NCI-H2107 treated with DMSO at 0.1 percent for 48 hours (cell line): ENCODE data around the gene C1QC.
"Not testable (repeated sequence)": the region's sequence is repeated elsewhere in the genome, so short reads cannot be mapped to it uniquely, and the experiment has no call there.

ENCODE experiments used
- DNase-seq: peaks from one replicate; lab custom pipeline; 2025; ENCODE audit not compliant: unreplicated experiment; lab: John Stamatoyannopoulos, UW

C1QC gene

DNA sequence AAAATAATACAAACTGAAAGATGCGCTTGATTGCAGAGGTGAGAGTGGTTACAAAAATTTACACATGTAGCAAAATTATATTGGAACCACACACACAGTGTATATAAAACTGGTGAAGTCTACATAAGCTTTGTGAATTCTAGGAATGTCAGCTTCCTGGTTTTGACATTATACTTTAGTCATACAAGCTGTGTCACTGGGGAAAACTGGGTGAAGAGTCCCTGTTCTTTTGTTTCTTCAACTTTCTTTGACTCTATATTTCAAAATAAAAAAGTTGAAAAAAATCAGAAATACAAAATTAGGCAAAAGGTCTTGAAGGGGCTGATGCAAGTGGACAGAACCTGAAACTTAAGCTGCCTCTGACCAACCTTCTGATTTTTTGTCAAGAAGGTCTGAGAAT lies 3.0 kb downstream of the C1QC start:
- no peak for DNase-seq

DNA sequence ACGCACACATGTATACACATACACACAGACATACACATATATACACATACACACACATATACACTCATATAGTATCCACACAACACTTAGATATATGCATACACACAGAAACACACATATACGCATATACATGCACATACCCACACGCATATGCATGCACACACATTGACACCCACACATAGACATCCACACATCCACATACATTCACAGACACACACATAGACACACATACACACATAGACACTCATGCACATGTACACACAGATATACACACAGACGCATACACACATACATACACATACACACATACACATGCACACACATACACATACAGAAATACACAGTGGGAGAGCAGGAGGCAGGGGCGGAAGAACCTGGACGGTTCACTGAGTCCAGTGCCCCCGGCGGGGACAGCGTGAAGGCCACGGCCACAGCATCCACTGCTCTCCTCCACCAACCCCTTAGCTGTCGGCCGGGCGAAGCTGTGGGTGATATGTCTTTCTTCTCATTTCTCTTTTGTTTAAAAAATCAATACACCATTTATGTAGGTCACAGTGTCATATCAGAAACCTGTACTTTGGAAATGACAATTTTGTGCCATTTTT lies 6.8 kb downstream of the C1QC start:
- no peak for DNase-seq

DNA sequence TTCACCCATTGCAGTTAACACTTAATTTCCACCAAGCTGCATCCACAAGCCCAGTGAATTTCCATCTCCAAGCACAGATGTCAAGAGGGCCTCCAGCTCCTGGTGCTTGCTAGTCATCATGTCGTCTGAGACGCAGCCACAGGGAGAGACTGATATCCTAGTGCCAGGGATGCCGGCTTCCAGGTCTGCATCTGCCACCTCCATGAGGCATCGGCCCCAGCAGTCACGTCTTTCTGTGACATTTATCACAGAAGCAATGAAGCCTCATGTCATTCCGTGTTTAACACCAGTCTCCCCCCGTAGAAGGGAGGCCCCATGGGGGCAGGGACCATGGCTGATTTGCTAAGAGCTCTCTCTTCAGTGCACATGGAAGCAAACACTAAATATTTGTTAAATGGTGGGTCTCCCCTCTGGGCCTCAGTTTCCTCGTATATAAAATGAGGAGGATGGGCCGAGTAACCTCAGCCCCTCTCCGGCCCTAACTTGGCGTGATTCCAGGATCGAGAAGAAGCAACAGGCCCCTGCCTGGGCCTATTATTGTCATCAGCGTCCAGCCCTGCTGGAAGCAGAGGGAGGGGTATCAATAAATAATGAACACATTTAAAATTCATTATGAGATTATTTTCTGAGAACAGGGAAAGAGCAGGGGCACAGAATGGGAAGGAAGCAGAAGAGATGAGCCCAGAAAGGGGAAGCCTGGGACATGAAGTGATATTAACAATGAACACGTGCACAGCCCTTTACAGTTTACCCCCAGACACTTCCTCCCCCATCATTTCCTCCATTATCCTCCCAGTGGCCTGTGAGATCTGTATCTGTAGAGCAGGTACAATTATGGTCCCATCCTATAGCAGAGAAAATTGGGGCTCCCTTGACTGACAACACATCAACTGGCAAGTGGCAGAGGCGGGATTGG lies 8.8 kb downstream of the C1QC start:
- no peak for DNase-seq

DNA sequence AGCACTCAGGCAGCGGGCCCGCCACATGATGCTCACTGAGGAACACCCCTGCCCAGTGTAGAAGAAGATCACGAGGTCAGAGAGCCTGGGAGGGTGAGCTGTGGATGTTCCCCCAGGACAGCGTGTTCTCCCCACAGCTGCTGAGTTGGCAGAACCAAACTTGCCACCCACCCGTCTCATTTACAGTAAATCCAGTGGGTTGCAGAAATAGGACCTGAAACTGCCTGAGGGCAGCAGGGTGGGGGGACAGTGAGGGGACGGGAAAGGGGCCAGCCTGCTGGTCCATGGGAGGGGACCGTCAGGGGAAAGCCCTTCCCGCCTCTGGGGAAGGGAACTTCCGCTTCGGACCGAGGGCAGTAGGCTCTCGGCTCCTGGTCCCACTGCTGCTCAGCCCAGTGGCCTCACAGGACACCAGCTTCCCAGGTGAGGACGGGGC lies 9.5 kb downstream of the C1QC start, which contains the start of gene C1QB:
TSS of gene C1QB (plus strand) at position 356 of the 436 bp plus-strand sequence. CDS start 6,227 bp downstream, outside the sequence.
- DNase-seq: no peak

DNA sequence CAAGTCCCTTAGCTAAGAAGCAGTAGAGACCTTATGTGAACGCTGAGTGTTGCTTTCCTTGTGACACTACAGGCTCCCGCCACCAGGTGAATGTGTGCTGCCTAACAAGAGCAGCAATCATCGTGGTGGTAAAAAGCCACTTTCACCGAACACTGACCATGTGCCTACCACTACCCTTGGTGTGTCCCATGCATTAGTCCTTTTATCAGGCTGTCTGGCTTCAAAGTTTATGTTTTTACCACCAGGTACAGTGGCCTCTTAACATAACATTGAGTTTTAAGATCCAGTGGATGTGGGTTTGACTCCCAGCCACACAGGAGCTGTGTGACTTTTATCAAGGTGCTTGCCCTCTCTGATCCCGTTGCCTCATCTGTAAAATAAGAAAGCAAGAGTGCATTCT lies 11.3 kb downstream of the C1QC start:
- DNase-seq: no peak

DNA sequence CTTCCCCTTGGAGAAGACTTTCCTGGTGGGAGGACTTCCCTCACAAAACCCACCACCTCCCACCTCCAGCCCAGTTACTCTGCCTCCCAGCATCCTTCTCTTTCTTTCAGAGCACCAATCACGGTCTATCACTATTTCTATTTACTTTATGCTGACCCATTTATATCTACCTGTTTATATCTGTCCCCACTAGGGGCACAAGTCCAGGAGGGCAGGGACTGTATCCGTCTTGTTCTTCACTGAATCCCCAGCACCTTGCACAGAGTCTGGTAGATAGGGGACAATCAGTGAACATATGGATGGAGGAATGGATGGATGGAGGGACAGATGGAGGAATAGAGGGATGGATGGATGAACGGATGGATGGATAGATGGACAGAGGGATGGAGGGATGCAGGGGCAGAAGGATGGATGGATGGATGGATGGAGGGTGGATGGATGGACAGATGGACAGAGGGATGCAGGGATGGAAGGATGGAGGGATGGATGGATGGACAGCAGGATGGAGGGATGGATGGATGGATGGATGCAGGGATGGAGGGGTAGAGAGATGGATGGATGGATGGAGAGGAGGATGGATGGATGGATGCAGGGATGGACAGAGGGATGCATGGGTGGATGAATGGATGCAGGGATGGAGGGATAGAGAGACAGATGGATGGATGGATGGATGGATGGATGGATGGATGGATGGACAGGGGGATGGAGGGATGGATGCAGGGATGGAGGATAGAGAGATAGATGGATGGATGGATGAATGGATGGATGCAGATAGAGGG lies 15.1 kb downstream of the C1QC start:
- DNase-seq: no peak

DNA sequence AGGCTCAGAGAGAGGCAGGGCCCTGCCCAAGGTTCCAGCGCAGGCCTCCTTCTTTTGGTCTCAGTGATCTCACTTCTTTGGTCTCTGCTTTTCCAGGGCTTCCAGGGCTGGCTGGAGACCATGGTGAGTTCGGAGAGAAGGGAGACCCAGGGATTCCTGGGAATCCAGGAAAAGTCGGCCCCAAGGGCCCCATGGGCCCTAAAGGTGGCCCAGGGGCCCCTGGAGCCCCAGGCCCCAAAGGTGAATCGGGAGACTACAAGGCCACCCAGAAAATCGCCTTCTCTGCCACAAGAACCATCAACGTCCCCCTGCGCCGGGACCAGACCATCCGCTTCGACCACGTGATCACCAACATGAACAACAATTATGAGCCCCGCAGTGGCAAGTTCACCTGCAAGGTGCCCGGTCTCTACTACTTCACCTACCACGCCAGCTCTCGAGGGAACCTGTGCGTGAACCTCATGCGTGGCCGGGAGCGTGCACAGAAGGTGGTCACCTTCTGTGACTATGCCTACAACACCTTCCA lies 17.3 kb downstream of the C1QC start:
- DNase-seq: no peak

DNA sequence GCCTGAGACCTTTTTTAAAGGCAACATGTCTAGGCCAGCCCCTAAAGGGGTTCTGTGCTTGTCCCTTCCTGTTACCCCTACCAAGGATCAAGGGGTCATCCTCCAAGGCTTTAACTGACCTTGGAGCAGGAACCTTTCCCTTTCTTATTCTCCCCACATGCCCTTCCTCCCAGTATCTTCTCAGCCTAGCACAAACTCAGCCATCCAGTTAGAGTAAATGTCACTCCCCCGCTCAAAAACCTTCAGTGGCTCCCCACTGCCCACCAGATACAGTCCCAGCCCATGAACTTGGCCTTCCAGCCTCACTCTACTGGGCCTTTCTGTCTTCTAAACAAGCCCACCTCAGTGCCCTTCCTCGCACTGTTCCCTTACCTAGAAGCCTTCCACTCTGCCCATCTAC lies 18.4 kb downstream of the C1QC start:
- DNase-seq: no peak

DNA sequence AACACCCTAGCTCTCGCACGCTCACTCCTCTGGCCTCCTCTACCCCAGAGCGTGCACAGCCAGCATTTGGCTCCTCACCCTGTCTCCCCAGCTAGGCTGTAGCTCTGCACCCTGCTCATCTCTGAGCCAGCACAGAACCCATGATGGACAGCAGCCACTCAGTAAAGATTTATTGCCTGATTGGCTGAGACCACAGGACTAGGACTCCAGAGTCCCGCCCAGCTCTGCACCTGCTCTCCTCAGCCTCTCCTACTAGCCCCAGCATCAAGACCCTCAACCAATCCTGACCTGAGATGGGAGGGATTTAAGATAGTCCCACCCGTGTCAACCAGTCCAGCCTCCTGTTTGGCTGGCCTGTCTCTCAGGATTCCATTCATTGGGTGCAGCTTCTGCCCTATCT lies 18.9 kb downstream of the C1QC start:
- no peak for DNase-seq

DNA sequence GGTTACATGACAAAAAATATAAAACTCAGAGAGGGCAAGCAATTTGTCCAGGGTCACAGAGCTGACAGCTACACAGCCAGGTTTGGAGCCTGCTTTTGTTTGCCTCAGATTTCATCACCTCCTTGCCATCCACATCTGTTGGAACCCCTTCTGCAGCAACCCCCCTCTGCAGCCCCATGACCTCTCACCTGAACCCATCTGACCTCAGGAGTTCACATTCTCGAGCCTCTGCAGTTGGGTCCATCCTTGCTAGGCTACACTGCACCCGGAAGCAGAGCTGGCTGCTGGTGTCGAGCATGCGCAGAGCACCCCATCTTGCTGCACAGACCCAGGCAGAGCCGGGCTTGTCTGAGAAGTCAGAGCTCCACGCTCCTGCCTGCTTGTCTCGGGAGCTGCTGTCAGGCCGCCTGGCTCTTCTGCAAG lies 19.6 kb downstream of the C1QC start:
- DNase-seq: no peak

DNA sequence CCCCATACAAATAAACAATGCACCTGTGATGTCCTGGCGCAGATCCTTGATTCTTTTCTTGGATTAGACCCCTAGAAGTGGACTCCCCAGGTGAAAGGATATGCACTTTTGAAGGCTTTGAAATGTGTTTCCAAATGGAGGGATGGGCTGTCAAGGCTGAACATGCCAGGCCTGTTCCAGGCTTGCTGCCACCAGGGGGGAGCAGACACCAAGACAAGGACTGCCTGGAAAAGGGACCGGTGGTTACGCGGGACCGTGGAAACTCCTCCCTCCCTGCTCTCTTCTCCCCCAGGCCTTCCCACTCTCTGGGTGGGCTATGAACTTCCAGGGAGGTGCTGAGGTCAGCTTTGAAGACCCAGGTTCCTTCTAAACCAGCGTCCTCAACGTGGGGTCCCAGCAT lies 22.3 kb downstream of the C1QC start:
- no peak for DNase-seq

DNA sequence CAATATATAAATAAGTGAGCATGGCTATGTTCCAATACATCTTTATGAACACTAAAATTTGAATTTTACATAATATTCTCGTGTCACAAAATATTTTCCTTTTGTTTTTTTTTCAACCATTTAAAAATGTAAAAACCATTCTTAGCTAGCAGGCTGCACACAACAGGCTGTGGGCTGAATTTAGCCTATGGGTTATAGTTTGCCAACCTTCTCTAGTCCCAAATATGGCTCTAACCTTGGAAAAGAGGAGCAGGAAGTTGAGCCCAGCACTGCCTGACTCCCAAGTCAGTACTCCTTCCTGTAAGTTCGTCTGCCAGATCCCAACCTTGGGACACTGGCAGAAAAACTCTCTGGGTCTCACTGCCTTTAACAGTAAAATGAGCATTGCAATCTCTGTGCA lies 23.0 kb downstream of the C1QC start:
- no peak for DNase-seq

DNA sequence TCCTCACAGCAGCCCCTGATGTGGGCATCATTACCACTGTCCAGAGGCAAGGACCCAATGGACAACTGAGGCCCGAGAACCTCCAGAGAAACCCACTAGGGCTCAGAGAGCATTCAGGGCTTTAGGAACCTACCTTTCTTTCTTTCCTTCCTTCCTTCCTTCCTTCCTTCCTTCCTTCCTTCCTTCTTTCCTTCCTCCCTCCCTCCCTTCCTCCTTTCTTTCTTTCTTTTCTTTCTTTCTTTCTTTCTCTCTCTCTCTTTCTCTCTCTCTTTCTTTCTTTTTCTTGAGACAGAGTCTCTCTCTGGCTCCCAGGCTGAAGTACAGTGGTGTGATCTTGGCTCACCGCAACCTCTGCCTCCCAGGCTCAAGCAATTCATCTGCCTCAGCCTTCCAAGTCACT lies 25.4 kb downstream of the C1QC start:
- not testable (repeated sequence) for DNase-seq

DNA sequence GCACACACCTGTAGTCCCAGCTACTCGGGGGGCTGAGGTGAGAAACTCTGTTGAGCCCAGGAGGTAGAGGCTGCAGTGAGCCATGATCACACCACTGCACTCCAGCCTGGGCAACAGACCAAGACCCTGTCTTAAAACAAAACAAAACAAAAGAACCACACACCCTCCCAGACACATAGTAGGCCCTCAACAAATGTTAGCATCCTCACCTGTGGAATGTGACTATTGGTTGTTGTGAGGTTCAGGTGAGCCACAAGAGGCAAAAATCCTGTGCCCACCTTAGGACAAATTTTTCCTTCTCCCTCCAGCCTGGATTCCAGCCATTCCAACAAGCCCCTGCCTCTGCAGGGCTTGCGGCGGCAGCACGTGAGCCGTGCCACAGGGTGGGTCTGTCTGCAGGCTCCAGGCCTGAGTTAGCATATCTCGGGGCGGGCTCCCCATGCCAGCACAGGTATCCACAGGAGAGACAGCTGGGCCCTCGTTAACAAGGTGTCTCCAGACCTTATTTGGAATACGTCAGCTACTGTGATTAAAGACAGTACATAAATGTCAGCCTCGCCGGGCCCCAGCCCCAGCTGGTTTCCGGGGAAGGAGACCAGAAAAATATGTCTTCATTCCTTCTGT lies 27.0 kb downstream of the C1QC start:
- no peak for DNase-seq

DNA sequence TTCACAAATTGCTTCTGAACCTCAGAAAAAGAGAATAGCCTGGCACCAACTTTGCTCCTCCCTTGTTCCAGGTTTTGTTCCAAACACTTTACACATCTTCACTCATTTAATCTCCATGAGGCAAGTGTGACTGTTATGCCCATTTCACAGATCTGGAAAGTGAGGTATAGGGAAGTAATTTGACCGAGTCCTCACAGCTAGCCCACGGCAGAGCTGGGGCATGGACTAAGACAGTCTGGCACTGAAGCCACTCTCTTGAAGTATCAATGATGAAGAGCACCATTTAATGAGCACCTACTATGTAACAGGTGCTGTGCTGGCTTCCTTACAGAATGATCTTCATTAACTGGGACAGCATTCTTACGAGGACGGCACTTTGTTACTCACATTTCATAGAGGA lies 28.6 kb downstream of the C1QC start:
- DNase-seq: no peak

DNA sequence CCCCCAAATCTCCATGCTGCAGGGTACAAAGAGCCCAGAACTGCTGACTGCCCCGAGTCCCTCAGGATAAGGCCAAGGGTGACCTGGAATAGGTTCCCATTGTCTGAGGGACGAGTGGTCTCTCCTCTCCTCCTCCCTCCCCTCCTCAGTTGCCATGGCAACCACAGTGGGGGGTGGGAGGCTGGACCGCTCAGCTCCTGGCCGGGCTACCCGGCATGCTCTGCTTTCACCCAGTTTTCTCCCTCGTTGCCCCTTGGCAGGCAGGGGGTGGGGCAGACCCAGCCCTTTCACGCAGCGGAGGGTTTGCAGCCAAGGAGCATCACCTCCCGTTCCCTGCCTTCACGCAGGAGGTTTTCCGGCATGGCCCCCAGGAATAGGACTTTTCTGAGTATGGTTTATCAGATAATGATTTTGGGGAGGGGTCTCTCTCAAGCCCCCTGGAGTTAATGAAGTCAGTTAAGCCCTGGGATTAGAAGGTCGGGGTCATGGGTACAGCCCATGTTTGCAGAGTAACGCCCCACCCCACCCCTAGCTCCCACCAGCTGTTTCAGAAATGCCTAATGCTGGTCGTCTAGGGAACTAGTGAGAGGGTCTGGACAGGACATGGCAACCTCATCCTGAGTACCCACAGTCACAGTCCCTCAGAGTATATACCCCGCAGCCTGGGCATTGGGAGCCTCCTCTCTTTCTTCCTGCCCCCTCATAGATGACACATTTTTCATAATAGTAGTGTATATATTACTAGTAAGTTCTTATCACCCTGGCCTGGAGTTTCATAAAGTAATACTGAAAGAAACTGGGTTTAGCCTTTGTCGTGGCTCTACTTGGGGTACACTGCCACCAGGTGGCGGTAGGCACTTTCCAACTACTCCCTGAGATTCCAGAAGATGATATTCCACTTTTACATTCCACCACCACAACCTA lies 30.3 kb downstream of the C1QC start:
- peak; percentile 50 for DNase-seq

DNA sequence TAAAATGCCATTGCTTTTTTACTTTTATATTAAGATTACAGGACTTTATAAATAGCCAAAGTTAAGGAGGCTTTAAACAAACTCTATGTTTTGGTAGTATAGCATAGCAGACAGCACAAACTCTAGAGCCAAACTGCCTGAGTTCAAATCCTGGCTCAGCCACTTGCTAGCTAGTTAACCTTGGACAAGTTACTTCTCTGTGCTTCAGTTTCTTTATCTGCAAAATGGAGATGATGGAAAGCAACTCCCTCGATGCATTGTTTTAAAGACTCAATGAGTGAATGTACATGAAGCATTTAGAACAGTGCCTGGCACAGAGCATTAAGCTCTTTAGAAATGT lies 30.9 kb downstream of the C1QC start:
- DNase-seq: no peak

DNA sequence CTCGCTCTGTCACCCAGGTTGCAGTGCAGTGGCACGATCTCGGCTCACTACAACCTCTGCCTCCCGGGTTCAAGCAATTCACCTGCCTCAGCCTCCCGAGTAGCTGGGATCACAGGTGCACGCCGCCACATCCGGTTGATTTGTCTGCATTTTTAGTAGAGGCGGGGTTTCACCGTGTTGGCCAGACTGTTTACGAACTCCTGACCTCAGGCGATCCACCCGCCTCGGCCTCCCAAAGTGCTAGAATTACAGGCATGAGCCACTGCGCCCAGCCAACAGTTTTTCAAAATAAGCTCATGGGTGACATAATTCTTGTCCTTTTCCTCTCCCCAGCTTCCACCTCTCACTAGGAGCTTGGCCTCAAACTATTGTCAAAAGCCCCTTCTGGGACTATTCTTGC lies 32.7 kb downstream of the C1QC start:
- not testable (repeated sequence) for DNase-seq

DNA sequence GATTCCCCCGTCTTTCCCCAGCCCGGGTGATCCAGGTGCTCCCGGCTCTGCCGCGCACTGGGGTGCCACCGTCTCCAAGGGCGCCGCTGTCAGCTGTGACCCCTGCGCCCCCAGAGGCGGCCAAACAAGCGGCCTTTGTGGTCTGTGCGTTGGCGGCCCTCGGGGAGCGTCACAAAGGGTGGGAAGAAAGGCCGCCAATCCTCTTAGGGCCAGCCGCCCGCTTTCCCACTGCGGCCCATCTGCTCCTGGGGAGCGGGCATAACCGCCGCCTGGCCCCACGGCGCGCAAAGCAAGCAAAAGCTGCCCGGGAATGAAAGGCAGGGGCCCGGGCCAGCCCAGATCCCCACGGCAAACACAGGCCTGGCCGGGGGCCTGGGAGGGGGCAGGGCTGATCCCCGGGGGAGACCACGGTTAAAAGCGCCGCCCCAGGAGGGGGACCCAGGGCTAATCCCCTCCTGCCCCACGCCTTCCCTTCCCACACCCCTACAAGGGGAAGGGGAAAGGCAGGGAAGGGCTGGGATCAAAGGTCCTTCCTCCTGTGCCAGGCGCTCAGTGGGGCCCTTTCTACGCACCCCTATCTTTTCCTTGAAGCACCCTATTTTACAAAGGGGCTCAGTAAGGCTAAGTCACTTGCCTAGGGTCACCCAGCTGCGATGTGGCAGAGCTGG lies 33.6 kb downstream of the C1QC start:
- no peak for DNase-seq
